Measurements from ENCODE around the gene ZFPM1.

The ZFPM1 gene

GRCh38 chr16:88434353-88434690 lies 18.8 kb upstream of the ZFPM1 start:
- ATAC-seq: no peak
- DNase-seq: no peak

- DNase-seq: no peak
- no peak for ATAC-seq
These were observed 18.3 kb upstream of the ZFPM1 start for GRCh38 chr16:88434746-88435145.

GRCh38 chr16:88435437-88436355 lies 17.4 kb upstream of the ZFPM1 start:
- ATAC-seq (no peak), DNase-seq (no peak)

GRCh38 chr16:88436796-88437195 lies 16.3 kb upstream of the ZFPM1 start:
- DNase-seq (no peak), ATAC-seq (no peak)

GRCh38 chr16:88437367-88437964 lies 15.6 kb upstream of the ZFPM1 start:
- peak; percentile 22 for ATAC-seq
- DNase-seq: peak; percentile 79

- ATAC-seq: no peak
- no peak for DNase-seq
These were observed 14.8 kb upstream of the ZFPM1 start for GRCh38 chr16:88438084-88438870.

- ATAC-seq (no peak), DNase-seq (no peak)
These were observed 14.1 kb upstream of the ZFPM1 start for GRCh38 chr16:88439016-88439415.

GRCh38 chr16:88439706-88440105 lies 13.4 kb upstream of the ZFPM1 start:
- DNase-seq (no peak), ATAC-seq (no peak)

- ATAC-seq (no peak), DNase-seq (no peak)
These were observed 13.0 kb upstream of the ZFPM1 start for GRCh38 chr16:88440111-88440510.

- ATAC-seq (no peak), DNase-seq (no peak)
These were observed 12.2 kb upstream of the ZFPM1 start for GRCh38 chr16:88440686-88441405.

GRCh38 chr16:88441460-88441859 lies 11.6 kb upstream of the ZFPM1 start:
- no peak for ATAC-seq
- DNase-seq: no peak

- DNase-seq (no peak), ATAC-seq (no peak)
These were observed 10.7 kb upstream of the ZFPM1 start for GRCh38 chr16:88442383-88442726.

GRCh38 chr16:88442727-88443576 lies 10.1 kb upstream of the ZFPM1 start:
- DNase-seq (peak; percentile 88), ATAC-seq (peak; percentile 79)

- ATAC-seq (no peak), DNase-seq (no peak)
These were observed 8.1 kb upstream of the ZFPM1 start for GRCh38 chr16:88444826-88445582.

- DNase-seq (no peak), ATAC-seq (no peak)
These were observed 7.5 kb upstream of the ZFPM1 start for GRCh38 chr16:88445583-88445960.

- ATAC-seq: no peak
- DNase-seq: no peak
These were observed 7.0 kb upstream of the ZFPM1 start for GRCh38 chr16:88446061-88446460.

GRCh38 chr16:88446736-88447135 lies 6.3 kb upstream of the ZFPM1 start:
- DNase-seq: no peak
- ATAC-seq: no peak

- DNase-seq (no peak), ATAC-seq (no peak)
These were observed 5.2 kb upstream of the ZFPM1 start for GRCh38 chr16:88447881-88448280.

GRCh38 chr16:88448461-88449266 lies 4.4 kb upstream of the ZFPM1 start:
- DNase-seq: no peak
- no peak for ATAC-seq

GRCh38 chr16:88449267-88449561 lies 3.9 kb upstream of the ZFPM1 start:
- DNase-seq: no peak
- no peak for ATAC-seq

Data from stimulated activated naive CD8-positive, alpha-beta T cell treated with anti-CD3 and anti-CD28 coated beads, Interleukin-15, Interleukin-2, amounts not matched to agents 100 U/mL and 50 U/mL, for 24 hours (primary cell).